Inferior parietal cortex (tissue), 1 donor: Measurements from ENCODE around the gene RACGAP1.

Source experiments
- DNase-seq: peaks from one replicate; pipeline ENCODE4 v3.0.0-alpha.2; 2016; ENCODE audit errors: extremely low spot score

RACGAP1 gene

GRCh38 chr12:49968471-49968870, 56.8 kb downstream of the RACGAP1 start:
- no peak for DNase-seq

GRCh38 chr12:49967777-49968250, 57.5 kb downstream of the RACGAP1 start:
- DNase-seq, result no peak

- peak; percentile 88 for DNase-seq
Observed at GRCh38 chr12:49967042-49967776, 58.1 kb downstream of the RACGAP1 start.

- DNase-seq, result no peak
Observed at GRCh38 chr12:49966511-49967041, 58.7 kb downstream of the RACGAP1 start.

- DNase-seq, result no peak
Observed at GRCh38 chr12:49965836-49966235, 59.5 kb downstream of the RACGAP1 start.

GRCh38 chr12:49964849-49965624, 60.3 kb downstream of the RACGAP1 start:
- DNase-seq, result no peak

- DNase-seq, result no peak
Observed at GRCh38 chr12:49963976-49964815, 61.1 kb downstream of the RACGAP1 start.

- no peak for DNase-seq
Observed at GRCh38 chr12:49962861-49963765, 62.2 kb downstream of the RACGAP1 start.

GRCh38 chr12:49961993-49962764, 63.1 kb downstream of the RACGAP1 start:
- no peak for DNase-seq

- DNase-seq, result no peak
Observed at GRCh38 chr12:49961111-49961922, 64.0 kb downstream of the RACGAP1 start, which contains the start of gene AQP5. AQP5 (plus strand) TSS chr12:49961872; CDS start chr12:49962018, 146 bp downstream.

GRCh38 chr12:49960474-49961110, 64.7 kb downstream of the RACGAP1 start:
- DNase-seq, result no peak

- no peak for DNase-seq
Observed at GRCh38 chr12:49959685-49960473, 65.4 kb downstream of the RACGAP1 start.

GRCh38 chr12:49957570-49957967, 67.7 kb downstream of the RACGAP1 start:
- DNase-seq, result no peak

GRCh38 chr12:49956663-49957569, 68.4 kb downstream of the RACGAP1 start:
- DNase-seq, result no peak

- DNase-seq, result no peak
Observed at GRCh38 chr12:49955899-49956662, 69.2 kb downstream of the RACGAP1 start.
